Measurements from ENCODE around the gene EIF4H.

DNA sequence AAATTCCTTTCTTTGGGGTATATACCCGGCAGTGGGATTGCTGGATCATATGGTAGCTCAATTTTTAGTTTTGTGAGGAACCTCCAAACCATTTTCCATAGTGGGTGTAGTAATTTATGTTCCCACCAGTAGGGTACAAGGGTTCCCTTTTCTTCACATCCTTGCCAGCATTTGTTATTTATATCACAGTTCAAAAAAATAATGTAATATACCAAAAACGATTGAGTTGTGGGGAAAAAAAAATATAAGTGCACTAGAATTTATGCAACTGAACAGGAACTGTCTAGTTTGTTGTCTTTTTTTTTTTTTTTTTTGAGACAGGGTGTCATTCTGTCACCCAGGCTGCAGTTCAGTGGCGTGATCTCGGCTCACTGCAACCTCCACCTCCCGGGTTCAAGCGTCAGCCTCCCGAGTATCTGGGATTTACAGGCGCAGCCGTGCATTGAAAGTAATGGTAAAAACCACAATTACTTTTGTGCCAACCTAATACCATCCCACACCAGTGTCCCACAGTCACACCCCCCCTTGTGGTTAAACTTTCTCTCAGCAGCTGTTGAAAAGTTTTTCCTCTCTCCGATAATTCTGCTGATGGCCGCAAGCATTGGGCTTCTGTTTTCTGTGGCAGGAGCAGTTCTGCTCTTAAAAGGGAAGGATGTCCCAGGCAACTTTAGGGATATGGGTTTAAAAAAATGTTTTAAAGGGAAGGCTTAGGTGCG, 28.8 kb downstream of the EIF4H start:
- no peak for TF ChIP-seq EZH2 (IDR thresholded peaks at IDR 0.05; ENCODE audit: low read depth)
- TF ChIP-seq, protein P1, sequence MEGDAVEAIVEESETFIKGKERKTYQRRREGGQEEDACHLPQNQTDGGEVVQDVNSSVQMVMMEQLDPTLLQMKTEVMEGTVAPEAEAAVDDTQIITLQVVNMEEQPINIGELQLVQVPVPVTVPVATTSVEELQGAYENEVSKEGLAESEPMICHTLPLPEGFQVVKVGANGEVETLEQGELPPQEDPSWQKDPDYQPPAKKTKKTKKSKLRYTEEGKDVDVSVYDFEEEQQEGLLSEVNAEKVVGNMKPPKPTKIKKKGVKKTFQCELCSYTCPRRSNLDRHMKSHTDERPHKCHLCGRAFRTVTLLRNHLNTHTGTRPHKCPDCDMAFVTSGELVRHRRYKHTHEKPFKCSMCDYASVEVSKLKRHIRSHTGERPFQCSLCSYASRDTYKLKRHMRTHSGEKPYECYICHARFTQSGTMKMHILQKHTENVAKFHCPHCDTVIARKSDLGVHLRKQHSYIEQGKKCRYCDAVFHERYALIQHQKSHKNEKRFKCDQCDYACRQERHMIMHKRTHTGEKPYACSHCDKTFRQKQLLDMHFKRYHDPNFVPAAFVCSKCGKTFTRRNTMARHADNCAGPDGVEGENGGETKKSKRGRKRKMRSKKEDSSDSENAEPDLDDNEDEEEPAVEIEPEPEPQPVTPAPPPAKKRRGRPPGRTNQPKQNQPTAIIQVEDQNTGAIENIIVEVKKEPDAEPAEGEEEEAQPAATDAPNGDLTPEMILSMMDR (conservative IDR thresholded peaks at IDR 0.05): peak; percentile 61

Measured in PC-9 (cell line).